Astrocyte (in vitro differentiated cells and primary cell): ENCODE measurements around the gene ALOXE3. TPM values are rescaled to one million over a fixed set of nuclear protein-coding genes. Genes with fewer than 3 reads are reported as not detected.

ENCODE experiments used
- DNase-seq: peaks from one replicate; pipeline ENCODE4 v3.0.0-alpha.2; 2010; ENCODE audit warnings: low read depth
- FAIRE-seq: peaks from 2 replicates; lab custom pipeline; 2011; peaks lifted over from hg19 to GRCh38; lab: Jason Lieb, UNC
- H2AFZ ChIP-seq: 2 replicates; pipeline ENCODE4 v1.6.0; 2012; ENCODE audit warnings: low read depth, low read length, inconsistent platforms
- H3K27ac ChIP-seq: 2 replicates; pipeline ENCODE4 v1.5.1; 2011; ENCODE audit warnings: low read depth, low read length, inconsistent platforms
- H3K27me3 ChIP-seq: 2 replicates; pipeline ENCODE4 v1.6.0; 2011; ENCODE audit warnings: low read length, inconsistent platforms; ENCODE audit not compliant: insufficient read depth
- H3K36me3 ChIP-seq: 2 replicates; pipeline ENCODE4 v1.5.1; 2011; ENCODE audit warnings: low read length, inconsistent platforms; ENCODE audit not compliant: insufficient read depth
- H3K4me1 ChIP-seq: 2 replicates; pipeline ENCODE4 v1.5.1; 2011; ENCODE audit warnings: low read length, inconsistent platforms; ENCODE audit not compliant: insufficient read depth
- H3K4me2 ChIP-seq: 2 replicates; pipeline ENCODE4 v1.6.0; 2012; ENCODE audit warnings: low read length, inconsistent platforms
- H3K4me3 ChIP-seq: 2 replicates; pipeline ENCODE4 v1.5.1; 2011; ENCODE audit warnings: low read depth, mild to moderate bottlenecking, low read length, inconsistent platforms; ENCODE audit not compliant: insufficient read depth
- H3K79me2 ChIP-seq: 2 replicates; pipeline ENCODE4 v1.6.0; 2012; ENCODE audit warnings: mild to moderate bottlenecking, low read length, inconsistent platforms; ENCODE audit not compliant: insufficient read depth
- H3K9ac ChIP-seq: 2 replicates; pipeline ENCODE4 v1.6.0; 2012; ENCODE audit warnings: mild to moderate bottlenecking, low read length, inconsistent platforms
- H3K9me3 ChIP-seq: 2 replicates; pipeline ENCODE4 v1.5.1; 2012; ENCODE audit warnings: low read depth, mild to moderate bottlenecking, low read length, inconsistent platforms; ENCODE audit not compliant: insufficient read depth
- H4K20me1 ChIP-seq: 2 replicates; pipeline ENCODE4 v1.6.0; 2012; ENCODE audit warnings: low read length, inconsistent platforms; ENCODE audit not compliant: insufficient read depth
- H3K27ac Mint-ChIP-seq: one replicate; pipeline ENCODE4 v1.8.0; 2021; ENCODE audit warnings: mild to moderate bottlenecking, mixed read lengths; ENCODE audit not compliant: unreplicated experiment
- H3K27me3 Mint-ChIP-seq: one replicate; pipeline ENCODE4 v1.8.0; 2021; ENCODE audit warnings: low read depth, mixed read lengths; ENCODE audit not compliant: unreplicated experiment
- H3K36me3 Mint-ChIP-seq: one replicate; pipeline ENCODE4 v1.8.0; 2021; ENCODE audit warnings: low read depth, mixed read lengths; ENCODE audit not compliant: unreplicated experiment
- H3K4me1 Mint-ChIP-seq: one replicate; pipeline ENCODE4 v1.8.0; 2021; ENCODE audit warnings: low read depth, mixed read lengths; ENCODE audit not compliant: unreplicated experiment
- H3K4me3 Mint-ChIP-seq: one replicate; pipeline ENCODE4 v1.8.0; 2021; ENCODE audit warnings: mild to moderate bottlenecking, moderate library complexity, mixed read lengths; ENCODE audit not compliant: unreplicated experiment
- H3K9me3 Mint-ChIP-seq: one replicate; pipeline ENCODE4 v1.8.0; 2021; ENCODE audit warnings: mild to moderate bottlenecking, mixed read lengths; ENCODE audit not compliant: unreplicated experiment
- EZH2 ChIP-seq: IDR thresholded peaks from 2 replicates; pipeline ENCODE4 v1.6.1; 2012; ENCODE audit warnings: mild to moderate bottlenecking, low read length, inconsistent platforms; ENCODE audit not compliant: insufficient read depth
- total RNA-seq: library from RNA; stranded (reverse); gene quantifications from 2 replicates; pipeline ENCODE4 v1.2.1, GENCODE V29; 2021
- TF ChIP-seq, protein P1 (sequence below): IDR thresholded peaks from 2 replicates; pipeline ENCODE4 v1.5.1; 2011; ENCODE audit warnings: low read depth, mild to moderate bottlenecking, inconsistent platforms, low read length, moderate library complexity; ENCODE audit not compliant: insufficient read depth

Gene ALOXE3
- total RNA-seq, 1 donor from 2014 or later = 0.82 TPM

DNA sequence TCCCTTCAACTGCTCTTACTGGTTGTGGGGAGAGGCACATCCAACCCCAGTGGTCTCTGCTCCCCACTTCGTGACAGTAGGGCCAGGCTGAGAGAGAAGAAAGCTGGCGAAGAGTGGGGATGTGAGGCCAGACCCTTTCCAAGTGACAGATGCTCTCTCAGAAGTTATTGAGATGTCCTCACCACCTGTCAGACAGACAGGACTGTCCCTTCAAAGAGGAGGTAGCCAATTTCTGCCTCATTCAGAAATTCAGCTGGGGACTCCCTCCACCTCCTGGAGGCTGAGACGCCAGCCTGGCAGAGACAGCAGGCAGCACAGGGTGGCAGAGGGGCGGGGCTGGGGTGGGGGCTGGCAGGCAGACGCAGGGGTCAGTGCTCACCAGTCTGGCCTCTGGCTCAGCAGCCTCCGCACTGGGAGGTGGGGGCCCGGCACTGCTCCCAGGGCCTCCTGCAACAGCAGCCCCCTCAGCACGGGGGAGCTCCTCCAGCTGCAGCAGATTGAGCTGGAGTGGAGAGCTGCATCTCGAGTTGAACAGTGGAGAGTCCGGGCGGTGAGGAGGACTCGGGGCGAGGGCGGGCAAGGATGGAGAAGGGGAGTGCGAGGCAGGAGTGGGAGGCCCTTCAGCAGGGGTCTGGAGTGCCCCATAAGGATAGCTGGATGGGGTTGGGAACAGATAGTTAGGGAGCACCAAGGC is 24.7 kb upstream of the ALOXE3 start:
- Histone ChIP-seq H2AFZ (no peak overlapping the region), H3K9me3 (no peaks in the 10 kb centered on the region), H3K4me3 (no peak overlapping the region), H3K27me3 (no peaks in the 10 kb centered on the region), H3K9ac (no peak overlapping the region), H3K36me3 (peaks cover 3% of the 10 kb centered on the region), H3K27ac (no peak overlapping the region), H3K4me1 (peaks cover 6% of the 10 kb centered on the region), H3K79me2 (no peaks in the 10 kb centered on the region), H3K4me2 (no peak overlapping the region), H4K20me1 (peaks cover 4% of the 10 kb centered on the region)
- H3K27me3 Mint-ChIP-seq = no peaks in the 10 kb centered on the region
- DNase-seq (no peak), FAIRE-seq (no peak)
- H3K9me3 Mint-ChIP-seq = peaks cover 2% of the 10 kb centered on the region
- TF ChIP-seq, protein P1, sequence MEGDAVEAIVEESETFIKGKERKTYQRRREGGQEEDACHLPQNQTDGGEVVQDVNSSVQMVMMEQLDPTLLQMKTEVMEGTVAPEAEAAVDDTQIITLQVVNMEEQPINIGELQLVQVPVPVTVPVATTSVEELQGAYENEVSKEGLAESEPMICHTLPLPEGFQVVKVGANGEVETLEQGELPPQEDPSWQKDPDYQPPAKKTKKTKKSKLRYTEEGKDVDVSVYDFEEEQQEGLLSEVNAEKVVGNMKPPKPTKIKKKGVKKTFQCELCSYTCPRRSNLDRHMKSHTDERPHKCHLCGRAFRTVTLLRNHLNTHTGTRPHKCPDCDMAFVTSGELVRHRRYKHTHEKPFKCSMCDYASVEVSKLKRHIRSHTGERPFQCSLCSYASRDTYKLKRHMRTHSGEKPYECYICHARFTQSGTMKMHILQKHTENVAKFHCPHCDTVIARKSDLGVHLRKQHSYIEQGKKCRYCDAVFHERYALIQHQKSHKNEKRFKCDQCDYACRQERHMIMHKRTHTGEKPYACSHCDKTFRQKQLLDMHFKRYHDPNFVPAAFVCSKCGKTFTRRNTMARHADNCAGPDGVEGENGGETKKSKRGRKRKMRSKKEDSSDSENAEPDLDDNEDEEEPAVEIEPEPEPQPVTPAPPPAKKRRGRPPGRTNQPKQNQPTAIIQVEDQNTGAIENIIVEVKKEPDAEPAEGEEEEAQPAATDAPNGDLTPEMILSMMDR = no peak
- TF ChIP-seq EZH2 = no peak
- H3K4me1 Mint-ChIP-seq = no peaks in the 10 kb centered on the region
- peaks cover 37% of the 10 kb centered on the region for H3K36me3 Mint-ChIP-seq
- no peak overlapping the region for H3K4me3 Mint-ChIP-seq
- no peak overlapping the region for H3K27ac Mint-ChIP-seq

DNA sequence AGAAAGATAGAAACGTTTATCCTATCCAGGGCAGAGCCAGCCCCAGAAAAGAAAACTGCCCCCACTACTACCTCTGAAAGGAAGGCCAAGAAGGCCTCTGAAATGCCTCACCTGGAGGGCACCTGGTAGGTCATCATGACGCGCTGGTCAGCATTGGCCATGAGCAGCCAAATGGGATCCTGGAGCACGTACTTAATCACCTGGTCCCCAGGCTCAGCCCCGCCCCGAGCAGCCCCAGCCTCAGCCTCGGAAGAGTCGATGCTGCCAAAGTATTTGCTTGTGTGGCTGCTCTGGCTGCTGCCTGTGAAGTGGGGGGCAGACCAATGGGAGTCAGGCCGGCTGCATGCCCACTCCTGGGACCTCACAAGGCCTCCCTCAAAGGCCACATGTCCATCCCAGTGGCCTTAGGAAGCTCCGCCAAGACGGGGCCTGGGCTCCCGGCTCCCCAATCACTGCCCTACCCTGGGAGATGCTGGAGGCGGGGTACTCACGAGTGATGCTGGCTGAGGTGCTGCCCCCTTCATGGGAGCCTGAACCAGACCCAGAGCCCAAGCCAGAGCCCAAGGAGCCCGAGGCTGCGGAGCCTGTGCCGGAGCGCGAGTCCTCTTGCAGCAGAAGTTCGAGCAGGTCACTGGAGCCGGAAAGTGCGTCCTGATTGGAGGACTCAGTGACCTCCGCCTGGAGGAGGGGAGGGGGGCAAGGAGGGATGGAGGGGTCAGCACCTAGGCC is 24.0 kb upstream of the ALOXE3 start:
- DNase-seq (no peak), FAIRE-seq (no peak)
- H2AFZ ChIP-seq = no peak overlapping the region
- no peak overlapping the region for H3K4me2 ChIP-seq
- H3K27me3 Mint-ChIP-seq = no peaks in the 10 kb centered on the region
- H3K27me3 ChIP-seq = no peaks in the 10 kb centered on the region
- peaks cover 33% of the 10 kb centered on the region for H3K36me3 Mint-ChIP-seq
- H3K36me3 ChIP-seq = peaks cover 3% of the 10 kb centered on the region
- H3K9me3 Mint-ChIP-seq = peaks cover 2% of the 10 kb centered on the region
- no peak overlapping the region for H3K27ac Mint-ChIP-seq
- TF ChIP-seq, protein P1 = no peak
- no peak for TF ChIP-seq EZH2
- H3K79me2 ChIP-seq = no peaks in the 10 kb centered on the region
- no peak overlapping the region for H3K9ac ChIP-seq
- no peak overlapping the region for H3K27ac ChIP-seq
- H3K4me1 ChIP-seq = peaks cover 6% of the 10 kb centered on the region
- H3K9me3 ChIP-seq = no peaks in the 10 kb centered on the region
- no peaks in the 10 kb centered on the region for H3K4me1 Mint-ChIP-seq
- H4K20me1 ChIP-seq = peaks cover 4% of the 10 kb centered on the region
- no peak overlapping the region for H3K4me3 Mint-ChIP-seq
- no peak overlapping the region for H3K4me3 ChIP-seq

DNA sequence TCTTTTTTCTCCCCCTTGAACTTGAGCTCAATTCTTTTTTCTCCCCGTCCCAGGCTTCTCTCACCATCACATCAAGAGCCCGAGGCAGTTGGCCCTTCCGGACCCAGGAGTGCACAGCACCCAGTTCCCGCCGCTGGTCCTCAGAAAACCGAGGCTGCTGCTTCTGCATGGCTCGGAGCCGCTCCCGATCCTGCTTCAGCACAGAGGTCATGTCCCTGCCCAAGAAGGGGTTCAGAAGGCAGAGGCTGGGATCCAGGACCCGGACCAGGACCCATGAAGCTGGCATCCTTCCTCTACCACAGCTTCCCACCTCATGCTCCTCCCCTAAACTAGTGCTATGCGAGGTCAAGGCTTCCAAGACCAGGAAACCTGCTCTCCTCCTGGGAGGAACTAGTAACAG is 23.4 kb upstream of the ALOXE3 start:
- H3K4me1 ChIP-seq = peaks cover 6% of the 10 kb centered on the region
- peaks cover 4% of the 10 kb centered on the region for H4K20me1 ChIP-seq
- no peak overlapping the region for H3K4me3 Mint-ChIP-seq

More for the DNA sequence above, 23.4 kb upstream of the ALOXE3 start:
- Histone ChIP-seq H2AFZ (no peak overlapping the region), H3K27ac (no peak overlapping the region), H3K4me3 (no peak overlapping the region), H3K79me2 (no peaks in the 10 kb centered on the region), H3K27me3 (no peaks in the 10 kb centered on the region), H3K9me3 (no peaks in the 10 kb centered on the region), H3K4me2 (no peak overlapping the region), H3K9ac (no peak overlapping the region), H3K36me3 (no peaks in the 10 kb centered on the region)
- TF ChIP-seq, protein P1 = no peak
- TF ChIP-seq EZH2 = no peak
- H3K36me3 Mint-ChIP-seq = peaks cover 30% of the 10 kb centered on the region
- no peak for FAIRE-seq
- H3K27me3 Mint-ChIP-seq = no peaks in the 10 kb centered on the region
- H3K27ac Mint-ChIP-seq = no peak overlapping the region
- no peaks in the 10 kb centered on the region for H3K9me3 Mint-ChIP-seq
- H3K4me1 Mint-ChIP-seq = no peaks in the 10 kb centered on the region
- no peak for DNase-seq
